Peyer's patch (tissue), 4 donors: Measurements from ENCODE around the gene SDHC. TPM values are rescaled to one million over a fixed set of nuclear protein-coding genes. Genes with fewer than 3 reads are reported as not detected.

Experiments
- DNase-seq, 3 donors: peaks; one replicate each; pipeline ENCODE4 v3.0.0-alpha.2; 2017 to 2019
- H3K27ac ChIP-seq, 4 donors: fragments of 200-600 bp; sonication (generic); one replicate each; pipeline ENCODE4 v1.5.1; 2016 to 2019
- H3K27me3 ChIP-seq, 2 donors: fragments of 200-600 bp; sonication (generic); one replicate each; pipeline ENCODE4 v1.5.1; 2019
- H3K36me3 ChIP-seq, 3 donors: fragments of 200-600 bp; sonication (generic); one replicate each; pipeline ENCODE4 v1.5.1; 2016 to 2019
- H3K4me1 ChIP-seq, 4 donors: fragments of 200-600 bp; sonication (generic); one replicate each; pipeline ENCODE4 v1.5.1; 2016 to 2019
- H3K4me3 ChIP-seq, 4 donors: fragments of 200-600 bp; sonication (generic); 1 replicate in 3 of 4; 2 replicates in 1 of 4; pipeline ENCODE4 v1.5.1; 2016 to 2019; ENCODE audit warnings: mild to moderate bottlenecking in 1 of 4
- H3K9me3 ChIP-seq, 4 donors: fragments of 200-600 bp; sonication (generic); one replicate each; pipeline ENCODE4 v1.5.1; 2016 to 2019; ENCODE audit warnings: mild to moderate bottlenecking in 1 of 4
- POLR2A ChIP-seq, 2 donors: fragments of 450-650 bp; IDR thresholded peaks; one replicate each; pipeline ENCODE4 v1.5.1; 2017; ENCODE audit warnings: antibody characterized with exemption in 2 of 2, mild to moderate bottlenecking in 2 of 2, moderate library complexity in 2 of 2
- total RNA-seq, 4 donors: library from RNA; depleted of rRNA; stranded (reverse); fragments of >200 nt; gene quantifications; one replicate each; pipeline ENCODE4 v1.1.0, GENCODE V29; 2016
- TF ChIP-seq, protein P1 (sequence below), 6 experiments: fragments of 450-650 bp in 4 of 6; fragments of 200-600 bp in 2 of 6; sonication (generic) in 1 of 6; IDR thresholded peaks; one replicate each; pipeline ENCODE4 v1.5.1; 2017 to 2019; ENCODE audit warnings: antibody characterized with exemption in 6 of 6, mild to moderate bottlenecking in 3 of 6, moderate library complexity in 1 of 6

SDHC gene
- total RNA-seq, 4 donors from 2014 or later: 33.3 to 85.5 (median 60.6) TPM

- Histone ChIP-seq H3K27me3 (no peaks in the 10 kb centered on the region), H3K27ac (no peak overlapping the region), H3K9me3 (no peaks in the 10 kb centered on the region), H3K4me1 (no peaks in the 10 kb centered on the region), H3K4me3 (no peak overlapping the region), H3K36me3 (peaks cover 0 to 29% (median 0%) of the 10 kb centered on the region in 3 donors)
- DNase-seq: no peak
- no peak for TF ChIP-seq POLR2A (IDR thresholded peaks at IDR 0.05)
- TF ChIP-seq, protein P1, sequence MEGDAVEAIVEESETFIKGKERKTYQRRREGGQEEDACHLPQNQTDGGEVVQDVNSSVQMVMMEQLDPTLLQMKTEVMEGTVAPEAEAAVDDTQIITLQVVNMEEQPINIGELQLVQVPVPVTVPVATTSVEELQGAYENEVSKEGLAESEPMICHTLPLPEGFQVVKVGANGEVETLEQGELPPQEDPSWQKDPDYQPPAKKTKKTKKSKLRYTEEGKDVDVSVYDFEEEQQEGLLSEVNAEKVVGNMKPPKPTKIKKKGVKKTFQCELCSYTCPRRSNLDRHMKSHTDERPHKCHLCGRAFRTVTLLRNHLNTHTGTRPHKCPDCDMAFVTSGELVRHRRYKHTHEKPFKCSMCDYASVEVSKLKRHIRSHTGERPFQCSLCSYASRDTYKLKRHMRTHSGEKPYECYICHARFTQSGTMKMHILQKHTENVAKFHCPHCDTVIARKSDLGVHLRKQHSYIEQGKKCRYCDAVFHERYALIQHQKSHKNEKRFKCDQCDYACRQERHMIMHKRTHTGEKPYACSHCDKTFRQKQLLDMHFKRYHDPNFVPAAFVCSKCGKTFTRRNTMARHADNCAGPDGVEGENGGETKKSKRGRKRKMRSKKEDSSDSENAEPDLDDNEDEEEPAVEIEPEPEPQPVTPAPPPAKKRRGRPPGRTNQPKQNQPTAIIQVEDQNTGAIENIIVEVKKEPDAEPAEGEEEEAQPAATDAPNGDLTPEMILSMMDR (IDR thresholded peaks at IDR 0.05): no peak
Measured at GRCh38 chr1:161364332-161364731, 50.2 kb downstream of the SDHC start.

- TF ChIP-seq POLR2A (IDR thresholded peaks at IDR 0.05): no peak
- TF ChIP-seq, protein P1 (IDR thresholded peaks at IDR 0.05): no peak
- no peak for DNase-seq
- H3K36me3 ChIP-seq: peaks cover 0 to 29% (median 0%) of the 10 kb centered on the region in 3 donors
- H3K27me3 ChIP-seq: no peaks in the 10 kb centered on the region
- H3K4me3 ChIP-seq: no peak overlapping the region
- no peaks in the 10 kb centered on the region for H3K9me3 ChIP-seq
- no peaks in the 10 kb centered on the region for H3K4me1 ChIP-seq
- no peak overlapping the region for H3K27ac ChIP-seq
Measured at GRCh38 chr1:161365207-161365606, 51.0 kb downstream of the SDHC start.

DNA sequence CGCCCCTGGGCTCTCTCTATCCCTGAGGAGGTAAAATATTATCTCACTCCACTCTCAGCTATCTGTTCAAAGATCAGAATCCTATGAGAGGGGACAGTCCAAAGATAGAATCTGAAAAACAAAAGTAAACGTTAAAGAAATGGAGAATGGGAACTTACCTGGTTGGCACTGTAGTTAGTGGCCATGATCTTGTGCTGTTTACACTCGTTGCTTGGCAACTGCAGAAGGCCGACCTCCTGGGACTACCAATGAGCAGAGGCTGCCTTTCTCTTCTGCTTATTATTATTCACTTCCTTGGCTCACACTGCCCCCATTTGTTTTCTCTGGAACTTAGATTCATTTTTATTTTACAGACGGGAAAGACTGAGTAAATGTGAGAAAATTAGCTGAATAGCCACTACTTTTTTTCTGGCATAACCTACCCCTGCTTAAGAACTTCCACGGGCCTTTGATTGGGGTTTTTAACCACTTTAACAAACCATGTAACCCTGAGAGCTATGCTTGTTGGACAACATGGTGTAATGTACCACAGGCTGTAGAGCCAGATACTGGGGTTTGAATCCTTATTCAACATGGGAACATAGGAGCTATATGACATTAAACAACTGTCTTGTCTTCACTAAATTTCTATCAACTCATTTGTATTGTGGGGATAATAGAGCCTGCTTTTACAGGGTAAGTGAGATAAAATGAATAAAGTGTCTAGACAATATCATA lies 53.7 kb downstream of the SDHC start, which contains the start of gene CFAP126:
Gene CFAP126, minus strand, starts transcription at position 193 of the 717 bp plus-strand sequence. Its CDS starts 8 bp downstream, at position 185.
- H3K4me1 ChIP-seq: no peaks in the 10 kb centered on the region
- peaks cover 0 to 29% (median 0%) of the 10 kb centered on the region in 3 donors for H3K36me3 ChIP-seq
- peak in 2 of 3 donors; percentile 62 to 74 for DNase-seq
- H3K27me3 ChIP-seq: no peaks in the 10 kb centered on the region
- TF ChIP-seq POLR2A (IDR thresholded peaks at IDR 0.05): no peak
- TF ChIP-seq, protein P1 (IDR thresholded peaks at IDR 0.05): peak in 5 of 6 experiments; percentile 10 to 28 (median 26)
- no peaks in the 10 kb centered on the region for H3K9me3 ChIP-seq
- no peak within 1 kb of the TSS for H3K4me3 ChIP-seq
- H3K27ac ChIP-seq: no peak within 1 kb of the TSS

- Histone ChIP-seq H3K27ac (no peak overlapping the region), H3K4me3 (no peak overlapping the region), H3K27me3 (no peaks in the 10 kb centered on the region), H3K4me1 (no peaks in the 10 kb centered on the region), H3K36me3 (no peaks in the 10 kb centered on the region), H3K9me3 (no peaks in the 10 kb centered on the region)
- DNase-seq: no peak
- TF ChIP-seq, protein P1 (IDR thresholded peaks at IDR 0.05): no peak
- TF ChIP-seq POLR2A (IDR thresholded peaks at IDR 0.05): no peak
Measured at GRCh38 chr1:161373442-161373841, 59.3 kb downstream of the SDHC start.

GRCh38 chr1:161374373-161374772 lies 60.2 kb downstream of the SDHC start:
- no peaks in the 10 kb centered on the region for H3K4me1 ChIP-seq
- no peak overlapping the region for H3K4me3 ChIP-seq
- no peaks in the 10 kb centered on the region for H3K36me3 ChIP-seq
- no peaks in the 10 kb centered on the region for H3K27me3 ChIP-seq
- H3K27ac ChIP-seq: no peak overlapping the region
- TF ChIP-seq, protein P1 (IDR thresholded peaks at IDR 0.05): peak in 1 of 6 experiments; percentile 14
- TF ChIP-seq POLR2A (IDR thresholded peaks at IDR 0.05): no peak
- no peaks in the 10 kb centered on the region for H3K9me3 ChIP-seq
- DNase-seq: no peak
